HepG2 (cell line): ENCODE measurements around the gene MB21D2. TPM values are rescaled to one million over a fixed set of nuclear protein-coding genes. Genes with fewer than 3 reads are reported as not detected.

Experiments used
- ATAC-seq: fragments of 200-7000 bp; cut with Tn5 transposase; 3 replicates; pipeline ENCODE4 v1.9.1; 2020; ENCODE audit warnings: mild to moderate bottlenecking, moderate library complexity
- BruUV-seq: library from RNA; stranded (reverse); fragments of 400-500 nt; replicated peaks from 2 replicates; lab custom pipeline; 2021; lab: Mats Ljungman, UMichigan
- CTCF ChIA-PET: fragments of 300-600 bp; formaldehyde crosslinking; extraction: SDS; loops from one replicate; lab custom pipeline; 2021; ENCODE audit warnings: low total read pairs, inconsistent platforms, low intra/inter-chr PET ratio; lab: Yijun Ruan, JAX
- POLR2A ChIA-PET: fragments of 350-600 bp; sonication (Branson Sonifier 250); formaldehyde crosslinking; loops from one replicate; lab custom pipeline; 2020; ENCODE audit warnings: antibody characterized with exemption, inconsistent platforms; lab: Yijun Ruan, JAX
- DNase-seq: peaks from one replicate; pipeline ENCODE4 v3.0.0-alpha.2; 2015; ENCODE audit warnings: low spot score
- FAIRE-seq: peaks from 3 replicates; lab custom pipeline; 2011; peaks lifted over from hg19 to GRCh38; lab: Jason Lieb, UNC
- H2AFZ ChIP-seq: one replicate; pipeline ENCODE4 v1.6.1; 2011; ENCODE audit warnings: low read length, inconsistent platforms
- H3K27ac ChIP-seq: fragments of 300-600 bp; 3 replicates; pipeline ENCODE4 v1.8.0; 2011; ENCODE audit warnings: mixed run types, mild to moderate bottlenecking, mixed read lengths, low read length, inconsistent platforms; ENCODE audit not compliant: insufficient read depth; ENCODE audit errors: extremely low read length
- H3K27me3 ChIP-seq, 2 experiments: fragments of 200-600 bp in 1 of 2; 2 replicates in 1 of 2; 3 replicates in 1 of 2; pipeline versions ENCODE4 v1.6.0 to v1.8.0; 2011; ENCODE audit warnings: low read length in 2 of 2, mild to moderate bottlenecking in 2 of 2, moderate library complexity in 2 of 2, inconsistent platforms in 1 of 2; ENCODE audit not compliant: insufficient read depth in 2 of 2, control insufficient read depth in 1 of 2
- H3K36me3 ChIP-seq, 2 experiments: fragments of 200-600 bp in 1 of 2; replicated peaks in 1 of 2; 2 replicates in 1 of 2; 3 replicates in 1 of 2; pipeline versions ENCODE4 v1.5.1 to v1.8.0; 2011; ENCODE audit warnings: low read length in 2 of 2, inconsistent platforms in 1 of 2; ENCODE audit not compliant: insufficient read depth in 2 of 2, control insufficient read depth in 1 of 2
- H3K4me1 ChIP-seq: 2 replicates; pipeline ENCODE4 v1.5.1; 2012; ENCODE audit warnings: low read length, inconsistent platforms; ENCODE audit not compliant: insufficient read depth
- H3K4me2 ChIP-seq: 2 replicates; pipeline ENCODE4 v1.6.0; 2011; ENCODE audit warnings: low read depth, low read length, inconsistent platforms
- H3K4me3 ChIP-seq, 3 experiments: fragments of 200-600 bp in 1 of 3; sonication (generic), shearing (Covaris generic) in 1 of 3; replicated peaks in 1 of 3; 2 replicates each; pipeline ENCODE4 v1.5.1; 2011 to 2016; ENCODE audit warnings: low read length in 3 of 3, inconsistent platforms in 2 of 3, low read depth in 2 of 3, mild to moderate bottlenecking in 2 of 3, control low read depth in 1 of 3, mixed read lengths in 1 of 3; ENCODE audit not compliant: insufficient read depth in 1 of 3
- H3K79me2 ChIP-seq: one replicate; pipeline ENCODE4 v1.6.1; 2011; ENCODE audit warnings: low read length, inconsistent platforms; ENCODE audit not compliant: insufficient read depth
- H3K9ac ChIP-seq: 2 replicates; pipeline ENCODE4 v1.6.0; 2011; ENCODE audit warnings: mild to moderate bottlenecking, low read depth, low read length, inconsistent platforms; ENCODE audit not compliant: insufficient read depth
- H3K9me3 ChIP-seq: 2 replicates; pipeline ENCODE4 v1.5.1; 2012; ENCODE audit warnings: mild to moderate bottlenecking, low read length
- H4K20me1 ChIP-seq: 2 replicates; pipeline ENCODE4 v1.6.0; 2011; ENCODE audit warnings: inconsistent platforms, mild to moderate bottlenecking, low read length, moderate library complexity; ENCODE audit not compliant: insufficient read depth
- HNF4A ChIP-seq: sonication (generic); formaldehyde crosslinking; IDR thresholded peaks from 2 replicates; pipeline ENCODE4 v1.4.0; 2020; ENCODE audit warnings: missing genetic modification reagents
- IRX3 ChIP-seq: sonication (generic); formaldehyde crosslinking; IDR thresholded peaks from 2 replicates; pipeline ENCODE4 v1.8.1; 2023; ENCODE audit warnings: mild to moderate bottlenecking, low read depth, missing genetic modification reagents, borderline replicate concordance
- KLF13 ChIP-seq: sonication (generic); formaldehyde crosslinking; IDR thresholded peaks from 2 replicates; pipeline ENCODE4 v1.4.0; 2020; ENCODE audit warnings: mild to moderate bottlenecking, missing genetic modification reagents
- RAD51 ChIP-seq: fragments of 450-650 bp; IDR thresholded peaks from 2 replicates; pipeline ENCODE4 v1.6.1; 2016; ENCODE audit warnings: borderline replicate concordance
- ZNF839 ChIP-seq: sonication (generic); formaldehyde crosslinking; IDR thresholded peaks from 2 replicates; pipeline ENCODE4 v1.4.0; 2020; ENCODE audit warnings: missing genetic modification reagents, mild to moderate bottlenecking, borderline replicate concordance
- WGBS: methylation state at CpG from one replicate; pipeline ENCODE4 v1.1.6; 2017; ENCODE audit warnings: low lambda C conversion rate; 5-methylcytosine and 5-hydroxymethylcytosine counted together
- in situ Hi-C: cut with HindIII; loops from 2 replicates; pipeline ENCODE4 v1.10.0; 2017; ENCODE audit warnings: low pct_unique_long_range_greater_than_20kb; ENCODE audit not compliant: extremely low pct_ligation_motif_present
- intact Hi-C: fragments of 100-400 bp; cut with micrococcal nuclease; formaldehyde crosslinking; loops from one replicate; pipeline ENCODE4 v1.10.0; 2022; ENCODE audit not compliant: unreplicated experiment
- polyA plus RNA-seq, 8 experiments: library from polyadenylated mRNA; depleted of rRNA in 3 of 8; stranded (reverse) in 7 of 8; unstranded in 1 of 8; fragments of >200 nt; fragmentation: Illumina TruSeq in 4 of 8; extraction: Trizol in 4 of 8; gene quantifications; 2 replicates each; pipeline versions ENCODE4 v1.2.1 to v1.2.3, GENCODE V29; 2011 to 2016; ENCODE audit warnings: low read depth in 4 of 8, missing spikeins in 1 of 8, mixed read lengths in 1 of 8; ENCODE audit not compliant: insufficient read depth in 1 of 8
- total RNA-seq, 5 experiments: library from RNA; depleted of rRNA; stranded (reverse); fragments of >200 nt; fragmentation: Illumina TruSeq; extraction: Trizol; gene quantifications; 2 replicates each; pipeline ENCODE4 v1.2.3, GENCODE V29; 2016; ENCODE audit warnings: low read depth in 1 of 5
- TF ChIP-seq, protein P1 (sequence below): sonication (generic); formaldehyde crosslinking; conservative IDR thresholded peaks from 2 replicates; pipeline ENCODE4 v1.4.0; 2020; ENCODE audit warnings: mild to moderate bottlenecking, missing genetic modification reagents, moderate library complexity
- TF ChIP-seq, protein P2 (sequence below): sonication (generic); formaldehyde crosslinking; IDR thresholded peaks from 2 replicates; pipeline ENCODE4 v1.5.1; 2020; ENCODE audit warnings: missing genetic modification reagents, mild to moderate bottlenecking, borderline replicate concordance
- TF ChIP-seq, protein P3 (sequence below): sonication (generic); formaldehyde crosslinking; IDR thresholded peaks from 2 replicates; pipeline ENCODE4 v1.4.0; 2020; ENCODE audit warnings: mild to moderate bottlenecking, missing genetic modification reagents, borderline replicate concordance

MB21D2 gene
- total and polyA plus RNA-seq, 2 of the 13 experiments (the other 11 are each of a cell fraction or from before 2014, with no cell fraction given), result 0.90 to 1.6 TPM

DNA sequence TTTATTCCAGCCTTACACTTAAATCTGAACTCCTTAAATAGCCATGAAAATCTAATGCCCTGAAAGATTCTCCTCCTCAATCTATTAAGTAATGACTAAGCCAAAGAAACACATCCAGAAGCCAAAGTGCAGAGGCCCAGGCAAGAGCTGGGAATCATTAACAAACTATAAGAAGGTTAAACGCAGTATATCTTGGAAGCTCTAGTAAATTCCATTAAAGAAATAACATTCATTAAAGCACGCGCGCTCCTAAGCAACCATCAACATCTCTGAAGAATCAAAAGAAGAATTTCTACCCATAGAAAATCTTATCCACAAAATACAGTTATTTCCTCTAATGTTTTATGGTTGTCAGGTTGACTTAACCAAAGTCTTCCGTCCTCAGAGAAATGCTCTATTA lies 29.5 kb downstream of the MB21D2 start (continued):
- TF ChIP-seq, protein P1, sequence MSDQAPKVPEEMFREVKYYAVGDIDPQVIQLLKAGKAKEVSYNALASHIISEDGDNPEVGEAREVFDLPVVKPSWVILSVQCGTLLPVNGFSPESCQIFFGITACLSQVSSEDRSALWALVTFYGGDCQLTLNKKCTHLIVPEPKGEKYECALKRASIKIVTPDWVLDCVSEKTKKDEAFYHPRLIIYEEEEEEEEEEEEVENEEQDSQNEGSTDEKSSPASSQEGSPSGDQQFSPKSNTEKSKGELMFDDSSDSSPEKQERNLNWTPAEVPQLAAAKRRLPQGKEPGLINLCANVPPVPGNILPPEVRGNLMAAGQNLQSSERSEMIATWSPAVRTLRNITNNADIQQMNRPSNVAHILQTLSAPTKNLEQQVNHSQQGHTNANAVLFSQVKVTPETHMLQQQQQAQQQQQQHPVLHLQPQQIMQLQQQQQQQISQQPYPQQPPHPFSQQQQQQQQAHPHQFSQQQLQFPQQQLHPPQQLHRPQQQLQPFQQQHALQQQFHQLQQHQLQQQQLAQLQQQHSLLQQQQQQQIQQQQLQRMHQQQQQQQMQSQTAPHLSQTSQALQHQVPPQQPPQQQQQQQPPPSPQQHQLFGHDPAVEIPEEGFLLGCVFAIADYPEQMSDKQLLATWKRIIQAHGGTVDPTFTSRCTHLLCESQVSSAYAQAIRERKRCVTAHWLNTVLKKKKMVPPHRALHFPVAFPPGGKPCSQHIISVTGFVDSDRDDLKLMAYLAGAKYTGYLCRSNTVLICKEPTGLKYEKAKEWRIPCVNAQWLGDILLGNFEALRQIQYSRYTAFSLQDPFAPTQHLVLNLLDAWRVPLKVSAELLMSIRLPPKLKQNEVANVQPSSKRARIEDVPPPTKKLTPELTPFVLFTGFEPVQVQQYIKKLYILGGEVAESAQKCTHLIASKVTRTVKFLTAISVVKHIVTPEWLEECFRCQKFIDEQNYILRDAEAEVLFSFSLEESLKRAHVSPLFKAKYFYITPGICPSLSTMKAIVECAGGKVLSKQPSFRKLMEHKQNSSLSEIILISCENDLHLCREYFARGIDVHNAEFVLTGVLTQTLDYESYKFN (CRISPR knock-in tag), result 0 out of 2 replicates have a peak, but pooled peaks have one; percentile 24
- TF ChIP-seq HNF4A (CRISPR knock-in tag), result peak; percentile 33

DNA sequence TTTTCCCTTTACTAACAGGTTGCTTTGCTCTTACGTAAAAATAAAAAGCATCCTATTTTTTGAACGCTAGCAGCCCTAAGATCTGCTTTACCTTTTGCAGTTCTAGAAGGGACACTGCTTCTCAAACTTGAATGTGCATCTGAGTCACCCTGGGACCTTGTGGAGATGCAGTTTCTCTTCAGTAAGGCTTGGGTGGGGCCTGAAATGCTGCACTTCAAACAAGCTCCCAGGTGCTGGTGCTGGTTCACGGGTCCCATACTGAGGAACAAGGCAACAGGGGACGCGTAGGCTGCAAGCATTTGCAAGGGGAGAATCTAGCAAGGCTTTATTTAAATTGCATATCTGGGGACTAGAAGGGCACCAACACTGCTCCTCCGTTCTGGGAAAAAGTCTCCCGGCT lies 30.0 kb downstream of the MB21D2 start:
- no peaks in the 10 kb centered on the region for H3K9me3 ChIP-seq
- TF ChIP-seq, protein P2, sequence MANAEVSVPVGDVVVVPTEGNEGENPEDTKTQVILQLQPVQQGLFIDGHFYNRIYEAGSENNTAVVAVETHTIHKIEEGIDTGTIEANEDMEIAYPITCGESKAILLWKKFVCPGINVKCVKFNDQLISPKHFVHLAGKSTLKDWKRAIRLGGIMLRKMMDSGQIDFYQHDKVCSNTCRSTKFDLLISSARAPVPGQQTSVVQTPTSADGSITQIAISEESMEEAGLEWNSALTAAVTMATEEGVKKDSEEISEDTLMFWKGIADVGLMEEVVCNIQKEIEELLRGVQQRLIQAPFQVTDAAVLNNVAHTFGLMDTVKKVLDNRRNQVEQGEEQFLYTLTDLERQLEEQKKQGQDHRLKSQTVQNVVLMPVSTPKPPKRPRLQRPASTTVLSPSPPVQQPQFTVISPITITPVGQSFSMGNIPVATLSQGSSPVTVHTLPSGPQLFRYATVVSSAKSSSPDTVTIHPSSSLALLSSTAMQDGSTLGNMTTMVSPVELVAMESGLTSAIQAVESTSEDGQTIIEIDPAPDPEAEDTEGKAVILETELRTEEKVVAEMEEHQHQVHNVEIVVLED (CRISPR knock-in tag), result no peak
- TF ChIP-seq KLF13 (CRISPR knock-in tag), result no peak
- no peak for TF ChIP-seq RAD51
- TF ChIP-seq IRX3, result no peak
- TF ChIP-seq, protein P3, sequence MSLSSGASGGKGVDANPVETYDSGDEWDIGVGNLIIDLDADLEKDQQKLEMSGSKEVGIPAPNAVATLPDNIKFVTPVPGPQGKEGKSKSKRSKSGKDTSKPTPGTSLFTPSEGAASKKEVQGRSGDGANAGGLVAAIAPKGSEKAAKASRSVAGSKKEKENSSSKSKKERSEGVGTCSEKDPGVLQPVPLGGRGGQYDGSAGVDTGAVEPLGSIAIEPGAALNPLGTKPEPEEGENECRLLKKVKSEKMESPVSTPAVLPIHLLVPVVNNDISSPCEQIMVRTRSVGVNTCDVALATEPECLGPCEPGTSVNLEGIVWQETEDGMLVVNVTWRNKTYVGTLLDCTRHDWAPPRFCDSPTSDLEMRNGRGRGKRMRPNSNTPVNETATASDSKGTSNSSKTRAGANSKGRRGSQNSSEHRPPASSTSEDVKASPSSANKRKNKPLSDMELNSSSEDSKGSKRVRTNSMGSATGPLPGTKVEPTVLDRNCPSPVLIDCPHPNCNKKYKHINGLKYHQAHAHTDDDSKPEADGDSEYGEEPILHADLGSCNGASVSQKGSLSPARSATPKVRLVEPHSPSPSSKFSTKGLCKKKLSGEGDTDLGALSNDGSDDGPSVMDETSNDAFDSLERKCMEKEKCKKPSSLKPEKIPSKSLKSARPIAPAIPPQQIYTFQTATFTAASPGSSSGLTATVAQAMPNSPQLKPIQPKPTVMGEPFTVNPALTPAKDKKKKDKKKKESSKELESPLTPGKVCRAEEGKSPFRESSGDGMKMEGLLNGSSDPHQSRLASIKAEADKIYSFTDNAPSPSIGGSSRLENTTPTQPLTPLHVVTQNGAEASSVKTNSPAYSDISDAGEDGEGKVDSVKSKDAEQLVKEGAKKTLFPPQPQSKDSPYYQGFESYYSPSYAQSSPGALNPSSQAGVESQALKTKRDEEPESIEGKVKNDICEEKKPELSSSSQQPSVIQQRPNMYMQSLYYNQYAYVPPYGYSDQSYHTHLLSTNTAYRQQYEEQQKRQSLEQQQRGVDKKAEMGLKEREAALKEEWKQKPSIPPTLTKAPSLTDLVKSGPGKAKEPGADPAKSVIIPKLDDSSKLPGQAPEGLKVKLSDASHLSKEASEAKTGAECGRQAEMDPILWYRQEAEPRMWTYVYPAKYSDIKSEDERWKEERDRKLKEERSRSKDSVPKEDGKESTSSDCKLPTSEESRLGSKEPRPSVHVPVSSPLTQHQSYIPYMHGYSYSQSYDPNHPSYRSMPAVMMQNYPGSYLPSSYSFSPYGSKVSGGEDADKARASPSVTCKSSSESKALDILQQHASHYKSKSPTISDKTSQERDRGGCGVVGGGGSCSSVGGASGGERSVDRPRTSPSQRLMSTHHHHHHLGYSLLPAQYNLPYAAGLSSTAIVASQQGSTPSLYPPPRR (CRISPR knock-in tag), result no peak
- no peak for TF ChIP-seq ZNF839 (CRISPR knock-in tag)
- DNase-seq (no peak), ATAC-seq (peak; percentile 30), FAIRE-seq (no peak)
- H3K27me3 ChIP-seq, result no peaks in the 10 kb centered on the region
- peaks cover 58% of the 10 kb centered on the region for H3K4me1 ChIP-seq
- WGBS, result 7% methylated on average over 5 of the region's 7 CpGs
- H3K4me2 ChIP-seq, result peak overlapping the region; percentile 83
- no peaks in the 10 kb centered on the region for H3K36me3 ChIP-seq
- H2AFZ ChIP-seq, result no peak overlapping the region
- H3K27ac ChIP-seq, result peak overlapping the region; percentile 46
- intact Hi-C loops (loop anchor here (5.0 kb wide), 1 partner anchor 70 kb away; no protein-coding TSS in a partner anchor), in situ Hi-C loops (no loop called here)
- H3K4me3 ChIP-seq, result peak overlapping the region; percentile 4 to 57 (median 52); a peak in 5 of 6 replicates
- BruUV-seq, result TSS peak; percentile 49
- ChIA-PET POLR2A (interaction anchor here (1.7 to 2.7 kb wide), 3 partner anchors 9 to 29 kb away, joined by 4 to 27 read pairs (median 17); partner anchors contain the start of gene MB21D2), CTCF (no interaction called here)
- H3K9ac ChIP-seq, result peak overlapping the region; percentile 31; the same call in 1 of the 2 replicates
- no peaks in the 10 kb centered on the region for H4K20me1 ChIP-seq
- no peaks in the 10 kb centered on the region for H3K79me2 ChIP-seq
